Suppressor macrophage treated with lipopolysaccharide for 4 hours (primary cell): ENCODE results near the gene ALDH16A1.

Experiments used
- DNase-seq: peaks from one replicate; pipeline ENCODE4 v3.0.0-alpha.2; 2020

The ALDH16A1 gene

GRCh38 chr19:49490287-49491029 is 37.4 kb downstream of the ALDH16A1 start:
- no peak for DNase-seq

- DNase-seq = no peak
Measured at GRCh38 chr19:49491030-49491803, 38.2 kb downstream of the ALDH16A1 start.

GRCh38 chr19:49491804-49492572 is 39.0 kb downstream of the ALDH16A1 start:
- no peak for DNase-seq

GRCh38 chr19:49492573-49493405 is 39.8 kb downstream of the ALDH16A1 start:
- no peak for DNase-seq

GRCh38 chr19:49496574-49497008 is 43.6 kb downstream of the ALDH16A1 start:
- no peak for DNase-seq

- DNase-seq = peak; percentile 85
Measured at GRCh38 chr19:49497047-49497788, 44.2 kb downstream of the ALDH16A1 start.

- DNase-seq = no peak
Measured at GRCh38 chr19:49497789-49498103, 44.7 kb downstream of the ALDH16A1 start.

GRCh38 chr19:49498475-49498874 is 45.5 kb downstream of the ALDH16A1 start:
- DNase-seq = no peak

GRCh38 chr19:49499030-49499670 is 46.1 kb downstream of the ALDH16A1 start:
- DNase-seq = no peak

- peak; percentile 51 for DNase-seq
Measured at GRCh38 chr19:49502866-49503581, 50.0 kb downstream of the ALDH16A1 start.

- DNase-seq = no peak
Measured at GRCh38 chr19:49503582-49503962, 50.5 kb downstream of the ALDH16A1 start.

GRCh38 chr19:49506575-49507105 is 53.6 kb downstream of the ALDH16A1 start:
- peak; percentile 69 for DNase-seq

GRCh38 chr19:49507803-49508494 is 54.9 kb downstream of the ALDH16A1 start:
- DNase-seq = no peak

GRCh38 chr19:49512970-49513745 is 60.1 kb downstream of the ALDH16A1 start:
- no peak for DNase-seq

- DNase-seq = no peak
Measured at GRCh38 chr19:49513746-49514118, 60.7 kb downstream of the ALDH16A1 start.

GRCh38 chr19:49514151-49514550 is 61.1 kb downstream of the ALDH16A1 start:
- no peak for DNase-seq

- DNase-seq = peak; percentile 96
Measured at GRCh38 chr19:49515767-49516166, 62.7 kb downstream of the ALDH16A1 start.

GRCh38 chr19:49518033-49518432 is 65.0 kb downstream of the ALDH16A1 start:
- no peak for DNase-seq
